Measurements from ENCODE around the gene CBLIF. TPM values are rescaled to one million over a fixed set of nuclear protein-coding genes. Genes with fewer than 3 reads are reported as not detected.
"Not testable (repeated sequence)": the region's sequence is repeated elsewhere in the genome, so short reads cannot be mapped to it uniquely, and the experiment has no call there.

CBLIF gene
- total RNA-seq, 4 donors from 2014 or later: not detected

- TF ChIP-seq CTCF (IDR thresholded peaks at IDR 0.05): no peak
- ATAC-seq (ENCODE audit: low FRiP score): no peak
- no peak for DNase-seq (ENCODE audit: low spot score)
Measured at GRCh38 chr11:59800390-59801025, 44.8 kb downstream of the CBLIF start.

- no peak for ATAC-seq (ENCODE audit: low FRiP score)
- no peak for DNase-seq (ENCODE audit: low spot score)
- no peak for TF ChIP-seq CTCF (IDR thresholded peaks at IDR 0.05)
Measured at GRCh38 chr11:59794417-59794816, 50.9 kb downstream of the CBLIF start.

GRCh38 chr11:59792507-59792906, 52.8 kb downstream of the CBLIF start:
- ATAC-seq (ENCODE audit: low FRiP score) (no peak), DNase-seq (ENCODE audit: low spot score) (no peak)
- no peak for TF ChIP-seq CTCF (IDR thresholded peaks at IDR 0.05)

- ATAC-seq (ENCODE audit: low FRiP score) (no peak), DNase-seq (ENCODE audit: low spot score) (no peak)
- no peak for TF ChIP-seq CTCF (IDR thresholded peaks at IDR 0.05)
Measured at GRCh38 chr11:59791639-59792038, 53.7 kb downstream of the CBLIF start.

GRCh38 chr11:59787816-59788215, 57.5 kb downstream of the CBLIF start:
- ATAC-seq (ENCODE audit: low FRiP score): no peak
- no peak for DNase-seq (ENCODE audit: low spot score)
- TF ChIP-seq CTCF (IDR thresholded peaks at IDR 0.05): no peak

GRCh38 chr11:59787255-59787588, 58.1 kb downstream of the CBLIF start:
- no peak for ATAC-seq (ENCODE audit: low FRiP score)
- no peak for TF ChIP-seq CTCF (IDR thresholded peaks at IDR 0.05)

GRCh38 chr11:59785818-59786217, 59.5 kb downstream of the CBLIF start:
- no peak for ATAC-seq (ENCODE audit: low FRiP score)

More at GRCh38 chr11:59787255-59787588, 58.1 kb downstream of the CBLIF start:
- DNase-seq (ENCODE audit: low spot score): no peak

GRCh38 chr11:59784441-59784840, 60.9 kb downstream of the CBLIF start:
- ATAC-seq (ENCODE audit: low FRiP score); DNase-seq (ENCODE audit: low spot score): not testable (repeated sequence)

More at GRCh38 chr11:59785818-59786217, 59.5 kb downstream of the CBLIF start:
- DNase-seq (ENCODE audit: low spot score): no peak
- TF ChIP-seq CTCF (IDR thresholded peaks at IDR 0.05): no peak
